Transverse colon (tissue), 1 donor: ENCODE data around the gene RABGAP1L.

ENCODE experiments used
- EP300 ChIP-seq: sonication (generic); formaldehyde crosslinking; IDR thresholded peaks from one replicate; pipeline ENCODE4 v1.6.1; 2017; ENCODE audit warnings: antibody characterized with exemption, low read depth
- POLR2A ChIP-seq: fragments of 450-650 bp; IDR thresholded peaks from one replicate; pipeline ENCODE4 v1.6.1; 2016; ENCODE audit warnings: antibody characterized with exemption, mild to moderate bottlenecking, moderate library complexity

GRCh38 chr1:174417921-174418320 lies 258.6 kb downstream of the RABGAP1L start:
- TF ChIP-seq POLR2A (no peak), EP300 (no peak)
